Spinal cord (tissue), 10 donors: ENCODE measurements around the gene PDE4A. TPM values are rescaled to one million over a fixed set of nuclear protein-coding genes. Genes with fewer than 3 reads are reported as not detected.

Source experiments
- DNase-seq, 6 donors: peaks; one replicate each; pipeline versions ENCODE4 v3.0.0 to v3.0.0-alpha.2; 2013 to 2015; ENCODE audit warnings: low spot score in 6 of 6, low read depth in 4 of 6
- H3K27ac ChIP-seq: one replicate; pipeline ENCODE4 v1.5.1; 2013; ENCODE audit warnings: low read depth, low read length, control low read depth
- H3K27me3 ChIP-seq: one replicate; pipeline ENCODE4 v1.6.1; 2013; ENCODE audit warnings: low read length; ENCODE audit not compliant: control insufficient read depth, insufficient read depth
- H3K36me3 ChIP-seq: one replicate; pipeline ENCODE4 v1.6.1; 2013; ENCODE audit warnings: low read length; ENCODE audit not compliant: control insufficient read depth, insufficient read depth
- H3K4me1 ChIP-seq: one replicate; pipeline ENCODE4 v1.6.1; 2013; ENCODE audit warnings: low read length; ENCODE audit not compliant: control insufficient read depth, insufficient read depth
- H3K4me3 ChIP-seq: one replicate; pipeline ENCODE4 v1.5.1; 2013; ENCODE audit warnings: low read depth, low read length, control low read depth
- H3K9me3 ChIP-seq: one replicate; pipeline ENCODE4 v1.6.1; 2013; ENCODE audit warnings: low read length; ENCODE audit not compliant: control insufficient read depth, insufficient read depth
- WGBS: methylation state at CpG from one replicate; pipeline ENCODE4 v1.1.5; 2013; ENCODE audit warnings: missing lambda C conversion rate; ENCODE audit not compliant: insufficient coverage; 5-methylcytosine and 5-hydroxymethylcytosine counted together
- polyA plus RNA-seq, 2 donors: library from polyadenylated mRNA; unstranded; fragments of 120-200 nt; gene quantifications; one replicate each; pipeline ENCODE4 v1.2.1, GENCODE V29; 2013; ENCODE audit not compliant: insufficient read length in 2 of 2
- total RNA-seq, 2 donors: library from RNA; depleted of rRNA in 1 of 2; stranded (reverse); fragments of 120-200 nt in 1 of 2; fragments of >200 nt in 1 of 2; gene quantifications; one replicate each; pipeline versions ENCODE4 v1.2.3 to v1.2.4, GENCODE V29; 2013 to 2014
- donor health status: healthy.

Gene PDE4A
- total and polyA plus RNA-seq, 4 donors = 4.2 to 28.4 (median 18.2) TPM

GRCh38 chr19:10514211-10515145, 94.1 kb downstream of the PDE4A start:
- 2% methylated on average over 96 of the region's 107 CpGs for WGBS
- Histone ChIP-seq H3K27me3 (peaks cover 78% of the 10 kb centered on the region), H3K4me3 (no peak overlapping the region), H3K27ac (no peak overlapping the region), H3K9me3 (no peaks in the 10 kb centered on the region), H3K36me3 (no peaks in the 10 kb centered on the region), H3K4me1 (peaks cover 26% of the 10 kb centered on the region)
- DNase-seq = peak in 1 of 6 donors; percentile 12

GRCh38 chr19:10516064-10516385, 95.7 kb downstream of the PDE4A start:
- H3K4me1 ChIP-seq = peaks cover 18% of the 10 kb centered on the region
- 98% methylated on average over 3 of the region's 5 CpGs for WGBS
- H3K9me3 ChIP-seq = no peaks in the 10 kb centered on the region
- H3K27ac ChIP-seq = no peak overlapping the region
- DNase-seq = no peak
- no peaks in the 10 kb centered on the region for H3K36me3 ChIP-seq
- H3K27me3 ChIP-seq = peaks cover 83% of the 10 kb centered on the region
- H3K4me3 ChIP-seq = no peak overlapping the region

GRCh38 chr19:10516671-10517286, 96.4 kb downstream of the PDE4A start:
- Histone ChIP-seq H3K4me3 (no peak overlapping the region), H3K9me3 (no peaks in the 10 kb centered on the region), H3K27ac (no peak overlapping the region), H3K27me3 (peaks cover 83% of the 10 kb centered on the region), H3K4me1 (peaks cover 18% of the 10 kb centered on the region), H3K36me3 (no peaks in the 10 kb centered on the region)
- WGBS = 35% methylated on average over 7 of the region's 10 CpGs
- no peak for DNase-seq

- peak in 1 of 6 donors; percentile 33 for DNase-seq
- Histone ChIP-seq H3K27ac (no peak within 1 kb of the TSS), H3K4me3 (no peak within 1 kb of the TSS), H3K4me1 (peaks cover 18% of the 10 kb centered on the region), H3K9me3 (no peaks in the 10 kb centered on the region), H3K27me3 (peaks cover 78% of the 10 kb centered on the region), H3K36me3 (no peaks in the 10 kb centered on the region)
- WGBS = under 1% methylated on average over 39 of the region's 39 CpGs
Observed at GRCh38 chr19:10517361-10517759, 97.0 kb downstream of the PDE4A start, which contains the start of gene S1PR5. Gene S1PR5, minus strand, starts transcription at chr19:10517447. Its CDS starts 2,436 bp downstream, at chr19:10515011.

GRCh38 chr19:10517760-10518443, 97.6 kb downstream of the PDE4A start:
- peaks cover 18% of the 10 kb centered on the region for H3K4me1 ChIP-seq
- H3K27me3 ChIP-seq = peaks cover 74% of the 10 kb centered on the region
- WGBS = under 1% methylated on average over 13 of the region's 27 CpGs
- H3K9me3 ChIP-seq = no peaks in the 10 kb centered on the region
- H3K27ac ChIP-seq = no peak overlapping the region
- DNase-seq = peak in 1 of 6 donors; percentile 5
- H3K36me3 ChIP-seq = no peaks in the 10 kb centered on the region
- no peak overlapping the region for H3K4me3 ChIP-seq

GRCh38 chr19:10518444-10519361, 98.4 kb downstream of the PDE4A start:
- H3K4me3 ChIP-seq = no peak overlapping the region
- H3K36me3 ChIP-seq = no peaks in the 10 kb centered on the region
- 18% methylated on average over 26 of the region's 33 CpGs for WGBS
- H3K27me3 ChIP-seq = peaks cover 68% of the 10 kb centered on the region
- no peaks in the 10 kb centered on the region for H3K9me3 ChIP-seq
- DNase-seq = no peak
- peaks cover 18% of the 10 kb centered on the region for H3K4me1 ChIP-seq
- H3K27ac ChIP-seq = no peak overlapping the region

Other genes starting within 250 kb of the PDE4A start
- gene DNMT1, start 225.6 kb upstream of the PDE4A start, total RNA-seq = 10 to 100 TPM; 30.3 to 39.9 TPM
- 100 to 1,000 TPM in 1 of 2 donors, 10 to 100 TPM in 1; 96.7 to 114 TPM for gene DNMT1, start 225.6 kb upstream of the PDE4A start, polyA plus RNA-seq
- gene S1PR2, start 189.2 kb upstream of the PDE4A start, total RNA-seq = 1 to 10 TPM; 4.4 to 8.2 TPM
- gene S1PR2, start 189.2 kb upstream of the PDE4A start, polyA plus RNA-seq = 1 to 10 TPM; 4.9 to 6.9 TPM
- gene MRPL4, start 168.3 kb upstream of the PDE4A start, total RNA-seq = 10 to 100 TPM; 13.7 to 35.5 TPM
- 10 to 100 TPM; 56.2 to 59.7 TPM for gene MRPL4, start 168.3 kb upstream of the PDE4A start, polyA plus RNA-seq
- gene ICAM1, start 149.4 kb upstream of the PDE4A start, total RNA-seq = 10 to 100 TPM in 1 of 2 donors, 1 to 10 TPM in 1; 5.7 to 10.4 TPM
- 1 to 10 TPM; 2.5 to 3.0 TPM for gene ICAM1, start 149.4 kb upstream of the PDE4A start, polyA plus RNA-seq
- gene ICAM4, start 133.6 kb upstream of the PDE4A start, total RNA-seq = 1 to 10 TPM; 1.1 to 1.8 TPM
- under 1 TPM in 1 of 2 donors, not detected in 1; 0.42 TPM for gene ICAM4, start 133.6 kb upstream of the PDE4A start, polyA plus RNA-seq
- 1 to 10 TPM; 1.4 to 1.8 TPM for gene ICAM5, start 130.6 kb upstream of the PDE4A start, total RNA-seq
- 1 to 10 TPM; 3.2 to 3.7 TPM for gene ICAM5, start 130.6 kb upstream of the PDE4A start, polyA plus RNA-seq
- gene ZGLP1, start 110.7 kb upstream of the PDE4A start, total RNA-seq = 1 to 10 TPM; 1.6 to 9.5 TPM
- gene ZGLP1, start 110.7 kb upstream of the PDE4A start, polyA plus RNA-seq = 10 to 100 TPM; 11.0 to 15.7 TPM
- gene FDX2, start 104.5 kb upstream of the PDE4A start, total RNA-seq = 10 to 100 TPM; 15.0 to 30.4 TPM
- 10 to 100 TPM; 37.3 to 45.3 TPM for gene FDX2, start 104.5 kb upstream of the PDE4A start, polyA plus RNA-seq
- 1 to 10 TPM; 5.4 to 8.7 TPM for gene RAVER1, start 87.0 kb upstream of the PDE4A start, total RNA-seq
- gene RAVER1, start 87.0 kb upstream of the PDE4A start, polyA plus RNA-seq = 10 to 100 TPM; 32.5 to 42.3 TPM
- 1 to 10 TPM; 5.5 to 8.7 TPM for gene ICAM3, start 80.9 kb upstream of the PDE4A start, total RNA-seq
- 1 to 10 TPM; 3.8 to 4.4 TPM for gene ICAM3, start 80.9 kb upstream of the PDE4A start, polyA plus RNA-seq
- gene TYK2, start 40.0 kb upstream of the PDE4A start, total RNA-seq = 10 to 100 TPM; 44.5 to 94.4 TPM
- gene TYK2, start 40.0 kb upstream of the PDE4A start, polyA plus RNA-seq = 100 to 1,000 TPM; 108 to 153 TPM
- 100 to 1,000 TPM in 1 of 2 donors, 10 to 100 TPM in 1; 47.4 to 164 TPM for gene CDC37, start 17.0 kb upstream of the PDE4A start, total RNA-seq
- gene CDC37, start 17.0 kb upstream of the PDE4A start, polyA plus RNA-seq = 100 to 1,000 TPM; 151 to 191 TPM
- 10 to 100 TPM; 40.5 to 60.1 TPM for gene KEAP1, start 82.8 kb downstream of the PDE4A start, total RNA-seq
- 10 to 100 TPM; 76.7 to 93.6 TPM for gene KEAP1, start 82.8 kb downstream of the PDE4A start, polyA plus RNA-seq
- 1 to 10 TPM; 1.3 to 3.8 TPM for gene S1PR5, start 96.9 kb downstream of the PDE4A start, total RNA-seq
- 1 to 10 TPM; 1.1 to 1.6 TPM for gene S1PR5, start 96.9 kb downstream of the PDE4A start, polyA plus RNA-seq
- gene ATG4D, start 123.4 kb downstream of the PDE4A start, total RNA-seq = 10 to 100 TPM; 10.6 to 20.5 TPM
- gene ATG4D, start 123.4 kb downstream of the PDE4A start, polyA plus RNA-seq = 10 to 100 TPM; 42.2 to 43.9 TPM
- gene KRI1, start 145.5 kb downstream of the PDE4A start, total RNA-seq = 10 to 100 TPM in 1 of 2 donors, 1 to 10 TPM in 1; 4.4 to 13.1 TPM
- 10 to 100 TPM; 16.2 to 32.5 TPM for gene KRI1, start 145.5 kb downstream of the PDE4A start, polyA plus RNA-seq
- gene CDKN2D, start 148.4 kb downstream of the PDE4A start, total RNA-seq = 10 to 100 TPM; 25.6 to 50.9 TPM
- 100 to 1,000 TPM; 167 to 173 TPM for gene CDKN2D, start 148.4 kb downstream of the PDE4A start, polyA plus RNA-seq
- gene AP1M2, start 166.8 kb downstream of the PDE4A start, total RNA-seq = under 1 TPM; 0.30 to 0.83 TPM
- gene AP1M2, start 166.8 kb downstream of the PDE4A start, polyA plus RNA-seq = 1 to 10 TPM; 1.1 to 1.2 TPM
- 10 to 100 TPM; 46.8 to 60.4 TPM for gene SLC44A2, start 205.0 kb downstream of the PDE4A start, total RNA-seq
- gene SLC44A2, start 205.0 kb downstream of the PDE4A start, polyA plus RNA-seq = 100 to 1,000 TPM; 116 to 146 TPM
- gene ILF3, start 233.8 kb downstream of the PDE4A start, total RNA-seq = 10 to 100 TPM; 89.8 to 98.6 TPM
- gene ILF3, start 233.8 kb downstream of the PDE4A start, polyA plus RNA-seq = 100 to 1,000 TPM; 234 to 267 TPM